GM06990 (cell line): ENCODE data around the gene TRIM71.

ENCODE experiments used
- DNase-seq: peaks from one replicate; pipeline ENCODE4 v3.0.0-alpha.2; 2011; ENCODE audit not compliant: insufficient read length; ENCODE audit errors: extremely low read depth
- H3K27me3 ChIP-seq: replicated peaks from 2 replicates; pipeline ENCODE4 v1.6.0; 2011; ENCODE audit warnings: low read length; ENCODE audit not compliant: control insufficient read depth, insufficient read depth
- H3K36me3 ChIP-seq: 2 replicates; pipeline ENCODE4 v1.5.1; 2011; ENCODE audit warnings: low read length; ENCODE audit not compliant: control insufficient read depth, insufficient read depth
- H3K4me3 ChIP-seq: replicated peaks from 2 replicates; pipeline ENCODE4 v1.5.1; 2011; ENCODE audit warnings: low read depth, mild to moderate bottlenecking, control low read depth, low read length
- TF ChIP-seq, protein P1 (sequence below): IDR thresholded peaks from 2 replicates; pipeline ENCODE4 v1.5.1; 2011; ENCODE audit warnings: low read length, control low read depth, mild to moderate bottlenecking, inconsistent platforms; ENCODE audit not compliant: insufficient read depth, poor library complexity, severe bottlenecking

TRIM71 gene

DNA sequence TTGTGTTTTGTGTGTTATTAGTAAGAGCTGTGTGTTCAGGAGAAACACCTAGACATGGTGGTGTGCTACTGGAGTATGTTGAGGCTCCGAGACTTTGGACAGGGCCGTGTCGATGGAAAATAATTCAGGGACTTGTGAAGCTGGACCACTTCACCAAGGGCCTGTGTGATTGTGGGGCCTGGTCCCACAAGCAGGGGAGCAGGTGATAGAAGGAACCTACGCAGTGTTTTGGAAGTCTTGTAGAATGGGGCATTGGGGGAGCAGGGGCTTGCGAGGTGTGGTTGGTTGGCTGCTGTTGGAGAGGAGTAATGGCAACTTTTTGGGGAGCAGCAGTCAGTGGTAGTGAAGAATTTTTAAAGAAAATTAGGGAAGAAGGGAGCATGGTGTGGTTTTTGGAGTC lies 48.7 kb downstream of the TRIM71 start:
- no peaks in the 10 kb centered on the region for H3K27me3 ChIP-seq
- no peak overlapping the region for H3K4me3 ChIP-seq
- TF ChIP-seq, protein P1, sequence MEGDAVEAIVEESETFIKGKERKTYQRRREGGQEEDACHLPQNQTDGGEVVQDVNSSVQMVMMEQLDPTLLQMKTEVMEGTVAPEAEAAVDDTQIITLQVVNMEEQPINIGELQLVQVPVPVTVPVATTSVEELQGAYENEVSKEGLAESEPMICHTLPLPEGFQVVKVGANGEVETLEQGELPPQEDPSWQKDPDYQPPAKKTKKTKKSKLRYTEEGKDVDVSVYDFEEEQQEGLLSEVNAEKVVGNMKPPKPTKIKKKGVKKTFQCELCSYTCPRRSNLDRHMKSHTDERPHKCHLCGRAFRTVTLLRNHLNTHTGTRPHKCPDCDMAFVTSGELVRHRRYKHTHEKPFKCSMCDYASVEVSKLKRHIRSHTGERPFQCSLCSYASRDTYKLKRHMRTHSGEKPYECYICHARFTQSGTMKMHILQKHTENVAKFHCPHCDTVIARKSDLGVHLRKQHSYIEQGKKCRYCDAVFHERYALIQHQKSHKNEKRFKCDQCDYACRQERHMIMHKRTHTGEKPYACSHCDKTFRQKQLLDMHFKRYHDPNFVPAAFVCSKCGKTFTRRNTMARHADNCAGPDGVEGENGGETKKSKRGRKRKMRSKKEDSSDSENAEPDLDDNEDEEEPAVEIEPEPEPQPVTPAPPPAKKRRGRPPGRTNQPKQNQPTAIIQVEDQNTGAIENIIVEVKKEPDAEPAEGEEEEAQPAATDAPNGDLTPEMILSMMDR, result no peak
- no peaks in the 10 kb centered on the region for H3K36me3 ChIP-seq
- DNase-seq, result no peak

DNA sequence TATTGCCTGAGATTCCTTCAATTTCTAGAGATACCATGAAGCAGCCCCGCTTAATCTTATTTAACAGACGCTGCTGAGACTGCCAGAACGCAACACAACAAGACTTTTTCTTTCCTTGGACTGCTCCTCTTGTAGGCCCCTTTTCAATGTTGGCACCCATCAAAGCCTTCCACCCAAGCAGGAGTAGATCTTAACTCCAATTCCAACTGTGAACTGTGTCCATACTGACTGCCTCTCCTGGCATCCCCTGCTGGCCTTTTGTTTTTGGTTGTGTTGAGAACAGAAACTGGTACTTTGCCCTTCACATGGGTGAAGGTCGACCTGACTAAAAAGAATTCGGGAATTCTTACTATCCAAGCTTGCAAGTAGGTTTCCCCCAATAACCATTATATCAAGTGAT lies 50.2 kb downstream of the TRIM71 start:
- no peak overlapping the region for H3K4me3 ChIP-seq
- TF ChIP-seq, protein P1, result no peak
- no peak for DNase-seq
- no peaks in the 10 kb centered on the region for H3K36me3 ChIP-seq
- no peaks in the 10 kb centered on the region for H3K27me3 ChIP-seq

DNA sequence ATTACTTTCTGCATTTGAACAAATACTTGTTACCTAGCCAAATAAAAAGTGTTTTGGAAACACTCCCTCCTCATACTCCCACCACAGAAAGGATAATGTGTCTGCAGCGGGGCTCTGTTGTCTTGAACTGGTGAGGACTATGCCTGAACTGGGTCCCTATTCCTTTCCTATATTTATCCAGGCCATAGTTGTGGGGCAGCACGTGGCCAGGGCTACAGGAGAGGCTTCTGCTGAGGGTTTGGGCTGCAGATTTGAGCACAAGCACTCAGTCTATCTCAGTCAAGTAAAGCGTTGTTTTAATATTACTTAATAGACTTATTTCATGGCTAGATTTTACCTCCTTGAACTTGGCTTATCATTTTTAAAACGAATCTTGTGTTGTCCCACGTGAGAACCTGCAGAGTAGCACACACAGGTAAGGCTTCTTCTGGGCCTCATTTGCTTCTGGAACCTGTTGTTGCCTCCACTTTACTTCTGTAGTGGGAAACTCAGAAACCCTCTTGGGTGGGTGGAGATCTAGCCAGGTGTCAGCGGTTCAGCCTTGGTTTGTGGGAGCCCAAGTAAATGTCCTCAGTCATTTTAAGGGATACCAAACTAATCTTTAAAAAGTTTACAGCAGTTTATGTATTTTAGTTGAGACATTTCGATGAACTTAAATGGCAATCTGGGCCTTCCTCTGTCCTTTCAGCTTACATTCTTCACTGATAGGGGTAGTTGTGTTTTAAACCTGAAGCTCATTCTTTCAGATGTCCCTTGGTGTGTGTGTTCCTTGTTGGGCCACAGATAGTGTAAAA lies 51.1 kb downstream of the TRIM71 start:
- TF ChIP-seq, protein P1, result no peak
- Histone ChIP-seq H3K27me3 (no peaks in the 10 kb centered on the region), H3K36me3 (no peaks in the 10 kb centered on the region), H3K4me3 (no peak overlapping the region)
- no peak for DNase-seq

DNA sequence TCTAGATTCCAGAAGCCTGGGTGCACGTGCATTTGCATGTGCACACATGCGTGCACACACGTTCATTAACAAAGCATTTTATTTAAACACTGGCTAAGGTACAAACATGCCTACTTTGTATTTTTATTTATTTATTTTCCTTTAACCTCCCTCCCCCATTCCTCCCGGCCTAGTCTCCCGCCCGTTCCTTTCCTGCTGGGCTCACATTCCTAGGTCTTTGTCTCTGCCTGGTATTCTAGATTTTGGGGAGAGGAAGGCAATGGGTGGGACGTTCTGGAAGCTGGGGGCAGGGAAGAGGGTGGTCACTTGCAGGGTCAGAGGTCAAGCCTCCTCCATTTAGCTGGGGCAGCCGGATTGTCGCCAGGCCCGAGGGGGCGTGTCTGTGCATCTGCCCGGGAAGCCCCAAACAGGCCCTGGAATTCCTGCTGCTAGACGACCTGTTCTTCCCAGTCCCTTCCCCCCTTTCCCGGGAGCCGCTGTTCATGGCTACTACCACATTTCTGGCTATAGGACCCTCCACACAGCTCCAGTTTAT lies 51.8 kb downstream of the TRIM71 start:
- DNase-seq, result no peak
- Histone ChIP-seq H3K36me3 (no peaks in the 10 kb centered on the region), H3K4me3 (no peak overlapping the region), H3K27me3 (no peaks in the 10 kb centered on the region)
- TF ChIP-seq, protein P1, result no peak

DNA sequence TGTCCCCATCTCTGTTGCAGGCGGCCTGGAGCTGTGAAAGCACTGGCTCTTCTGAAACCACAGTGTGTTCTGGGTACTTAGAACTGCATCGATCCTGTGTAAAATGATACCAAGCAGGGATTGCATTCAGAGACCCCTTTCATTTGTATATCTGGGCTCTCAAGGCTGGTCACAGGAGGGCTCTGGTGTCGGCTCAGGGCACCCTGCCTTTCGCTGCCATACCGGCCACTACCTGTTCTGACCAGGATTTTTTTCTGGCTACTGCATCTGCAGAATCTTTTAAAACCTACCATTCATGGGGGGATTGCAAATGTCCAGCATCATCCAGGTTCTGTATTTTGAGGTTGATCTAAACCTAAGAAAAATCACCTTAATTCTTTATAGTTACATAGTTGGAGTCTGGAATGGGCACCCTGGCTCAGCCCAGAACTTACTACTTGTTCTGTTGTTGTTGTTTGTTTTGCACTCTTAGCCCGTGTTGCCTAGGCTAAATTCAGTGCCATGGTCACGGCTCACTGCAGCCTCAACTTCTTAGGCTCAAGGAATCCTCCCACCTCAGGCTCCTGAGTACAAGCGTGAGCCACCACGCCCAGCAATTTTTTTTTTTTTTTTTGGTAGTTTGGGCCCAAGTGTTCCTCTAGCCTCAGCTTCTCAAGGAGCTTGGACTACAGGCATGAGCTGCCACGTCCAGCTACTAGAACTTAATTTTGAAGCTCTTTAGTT lies 52.7 kb downstream of the TRIM71 start:
- Histone ChIP-seq H3K4me3 (no peak overlapping the region), H3K36me3 (no peaks in the 10 kb centered on the region), H3K27me3 (no peaks in the 10 kb centered on the region)
- no peak for DNase-seq
- TF ChIP-seq, protein P1, result no peak
